ENCODE data around the gene PCDHGA9.
"Not testable (repeated sequence)": the region's sequence is repeated elsewhere in the genome, so short reads cannot be mapped to it uniquely, and the experiment has no call there.

DNA sequence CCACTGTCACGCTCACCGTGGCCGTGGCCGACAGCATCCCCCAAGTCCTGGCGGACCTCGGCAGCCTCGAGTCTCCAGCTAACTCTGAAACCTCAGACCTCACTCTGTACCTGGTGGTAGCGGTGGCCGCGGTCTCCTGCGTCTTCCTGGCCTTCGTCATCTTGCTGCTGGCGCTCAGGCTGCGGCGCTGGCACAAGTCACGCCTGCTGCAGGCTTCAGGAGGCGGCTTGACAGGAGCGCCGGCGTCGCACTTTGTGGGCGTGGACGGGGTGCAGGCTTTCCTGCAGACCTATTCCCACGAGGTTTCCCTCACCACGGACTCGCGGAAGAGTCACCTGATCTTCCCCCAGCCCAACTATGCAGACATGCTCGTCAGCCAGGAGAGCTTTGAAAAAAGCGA lies 30.1 kb downstream of the PCDHGA9 start:
- TF ChIP-seq POLR2A (IDR thresholded peaks at IDR 0.05), result not testable (repeated sequence)
- TF ChIP-seq, protein P1, sequence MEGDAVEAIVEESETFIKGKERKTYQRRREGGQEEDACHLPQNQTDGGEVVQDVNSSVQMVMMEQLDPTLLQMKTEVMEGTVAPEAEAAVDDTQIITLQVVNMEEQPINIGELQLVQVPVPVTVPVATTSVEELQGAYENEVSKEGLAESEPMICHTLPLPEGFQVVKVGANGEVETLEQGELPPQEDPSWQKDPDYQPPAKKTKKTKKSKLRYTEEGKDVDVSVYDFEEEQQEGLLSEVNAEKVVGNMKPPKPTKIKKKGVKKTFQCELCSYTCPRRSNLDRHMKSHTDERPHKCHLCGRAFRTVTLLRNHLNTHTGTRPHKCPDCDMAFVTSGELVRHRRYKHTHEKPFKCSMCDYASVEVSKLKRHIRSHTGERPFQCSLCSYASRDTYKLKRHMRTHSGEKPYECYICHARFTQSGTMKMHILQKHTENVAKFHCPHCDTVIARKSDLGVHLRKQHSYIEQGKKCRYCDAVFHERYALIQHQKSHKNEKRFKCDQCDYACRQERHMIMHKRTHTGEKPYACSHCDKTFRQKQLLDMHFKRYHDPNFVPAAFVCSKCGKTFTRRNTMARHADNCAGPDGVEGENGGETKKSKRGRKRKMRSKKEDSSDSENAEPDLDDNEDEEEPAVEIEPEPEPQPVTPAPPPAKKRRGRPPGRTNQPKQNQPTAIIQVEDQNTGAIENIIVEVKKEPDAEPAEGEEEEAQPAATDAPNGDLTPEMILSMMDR (IDR thresholded peaks at IDR 0.05), result not testable (repeated sequence)

All from tibial nerve (tissue), 3 donors.